ENCODE data around the gene SLA2.
"Not testable (repeated sequence)": the region's sequence is repeated elsewhere in the genome, so short reads cannot be mapped to it uniquely, and the experiment has no call there.

The SLA2 gene

DNA sequence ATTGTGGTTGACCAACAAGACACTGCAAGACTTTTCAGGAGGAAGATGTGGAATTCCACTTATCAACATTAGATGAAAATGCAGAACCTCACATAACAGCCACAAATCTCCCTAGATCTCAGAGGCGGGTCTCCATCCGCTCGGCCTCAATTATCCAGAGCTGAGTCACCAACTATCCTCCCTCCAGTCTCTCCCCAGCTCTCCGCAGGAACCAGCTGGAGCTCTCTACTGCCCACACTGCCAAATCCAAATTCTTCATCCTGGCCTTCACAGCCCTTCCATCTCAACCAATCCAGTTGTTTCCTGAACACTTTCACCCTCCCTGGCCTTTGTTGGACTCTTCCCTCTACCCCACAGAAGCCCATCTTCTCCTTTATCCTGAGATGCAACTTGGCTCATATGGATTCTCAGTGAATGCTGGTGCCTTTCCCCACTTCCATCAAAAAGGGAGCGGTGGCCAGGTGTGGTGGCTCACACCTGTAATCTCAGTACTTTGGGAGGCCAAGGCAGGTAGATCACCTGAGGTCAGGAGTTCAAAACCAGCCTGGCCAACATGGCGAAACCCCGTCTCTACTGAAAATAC lies 76.1 kb downstream of the SLA2 start:
- DNase-seq (ENCODE audit: low spot score), result no peak
- ChIA-PET POLR2A (ENCODE audit: low non-redundant PET) (interaction anchor here (0.5 kb wide), 1 partner anchor 71 kb away, joined by 9 read pairs; no protein-coding TSS in a partner anchor), CTCF (interaction anchor here (0.5 kb wide), 1 partner anchor 52 kb away, joined by 3 read pairs; no protein-coding TSS in a partner anchor)
- TF ChIP-seq, protein P1, sequence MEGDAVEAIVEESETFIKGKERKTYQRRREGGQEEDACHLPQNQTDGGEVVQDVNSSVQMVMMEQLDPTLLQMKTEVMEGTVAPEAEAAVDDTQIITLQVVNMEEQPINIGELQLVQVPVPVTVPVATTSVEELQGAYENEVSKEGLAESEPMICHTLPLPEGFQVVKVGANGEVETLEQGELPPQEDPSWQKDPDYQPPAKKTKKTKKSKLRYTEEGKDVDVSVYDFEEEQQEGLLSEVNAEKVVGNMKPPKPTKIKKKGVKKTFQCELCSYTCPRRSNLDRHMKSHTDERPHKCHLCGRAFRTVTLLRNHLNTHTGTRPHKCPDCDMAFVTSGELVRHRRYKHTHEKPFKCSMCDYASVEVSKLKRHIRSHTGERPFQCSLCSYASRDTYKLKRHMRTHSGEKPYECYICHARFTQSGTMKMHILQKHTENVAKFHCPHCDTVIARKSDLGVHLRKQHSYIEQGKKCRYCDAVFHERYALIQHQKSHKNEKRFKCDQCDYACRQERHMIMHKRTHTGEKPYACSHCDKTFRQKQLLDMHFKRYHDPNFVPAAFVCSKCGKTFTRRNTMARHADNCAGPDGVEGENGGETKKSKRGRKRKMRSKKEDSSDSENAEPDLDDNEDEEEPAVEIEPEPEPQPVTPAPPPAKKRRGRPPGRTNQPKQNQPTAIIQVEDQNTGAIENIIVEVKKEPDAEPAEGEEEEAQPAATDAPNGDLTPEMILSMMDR (conservative IDR thresholded peaks at IDR 0.05; ENCODE audit: low read depth), result no peak
- H3K27ac ChIP-seq, result no peak overlapping the region

DNA sequence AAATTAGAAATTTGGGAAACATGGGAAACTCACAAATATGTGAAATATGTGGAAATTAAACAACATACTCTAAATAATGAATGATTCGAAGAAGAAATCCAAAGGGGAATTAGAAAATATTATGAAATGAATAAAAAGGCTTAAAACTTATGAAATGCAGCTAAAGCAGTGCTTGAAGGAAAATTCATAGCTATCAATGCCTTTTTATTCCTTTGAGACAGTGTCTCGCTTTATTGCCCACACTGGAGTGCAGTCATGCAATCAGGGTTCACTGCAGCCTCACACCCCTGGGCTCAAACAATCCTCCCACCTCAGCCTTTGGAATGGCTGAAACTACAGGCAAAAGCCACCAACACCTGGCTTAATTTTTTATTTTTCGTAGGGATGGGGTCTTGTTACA lies 80.5 kb downstream of the SLA2 start:
- H3K27ac ChIP-seq, result no peak overlapping the region
- TF ChIP-seq, protein P1 (conservative IDR thresholded peaks at IDR 0.05; ENCODE audit: low read depth), result no peak
- no peak for DNase-seq (ENCODE audit: low spot score)
- ChIA-PET CTCF (interaction anchor here (0.6 to 1.0 kb wide), 6 partner anchors 8 to 524 kb away, joined by 3 to 6 read pairs (median 4); no protein-coding TSS in a partner anchor), POLR2A (ENCODE audit: low non-redundant PET) (no interaction called here)

- H3K27ac ChIP-seq; DNase-seq (ENCODE audit: low spot score); POLR2A ChIA-PET (ENCODE audit: low non-redundant PET): not testable (repeated sequence)
- CTCF ChIA-PET, result interaction anchor here (0.6 to 1.0 kb wide), 3 partner anchors 12 to 40 kb away, joined by 3 to 4 read pairs (median 4); no protein-coding TSS in a partner anchor
Observed at GRCh38 chr20:36564726-36565121, 81.3 kb downstream of the SLA2 start.

DNA sequence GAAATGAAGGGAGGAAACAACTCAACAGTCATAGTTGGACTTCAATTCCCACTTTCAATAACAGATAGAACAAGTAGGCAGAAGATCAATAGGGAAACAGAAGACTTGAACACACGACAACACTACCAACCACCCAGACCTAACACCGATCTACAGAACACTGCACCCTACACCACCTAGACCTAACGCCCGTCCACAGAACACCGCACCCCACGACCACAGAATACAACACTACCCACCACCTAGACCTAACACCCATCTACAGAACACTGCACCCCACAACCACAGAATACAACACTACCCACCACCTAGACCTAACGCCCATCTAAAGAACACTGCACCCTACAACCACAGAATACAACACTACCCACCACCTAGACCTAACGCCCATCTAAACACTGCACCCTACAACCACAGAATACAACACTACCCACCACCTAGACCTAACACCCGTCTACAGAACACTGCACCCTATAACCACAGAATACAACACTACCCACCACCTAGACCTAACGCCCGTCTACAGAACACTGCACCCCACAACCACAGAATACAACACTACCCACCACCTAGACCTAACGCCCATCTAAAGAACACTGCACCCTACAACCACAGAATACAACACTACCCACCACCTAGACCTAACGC lies 81.8 kb downstream of the SLA2 start:
- DNase-seq (ENCODE audit: low spot score); H3K27ac ChIP-seq; POLR2A ChIA-PET (ENCODE audit: low non-redundant PET); CTCF ChIA-PET: not testable (repeated sequence)

- H3K27ac ChIP-seq, result no peak overlapping the region
- DNase-seq (ENCODE audit: low spot score), result no peak
- ChIA-PET CTCF (no interaction called here), POLR2A (ENCODE audit: low non-redundant PET) (no interaction called here)
- TF ChIP-seq, protein P1 (conservative IDR thresholded peaks at IDR 0.05; ENCODE audit: low read depth), result no peak
Observed at GRCh38 chr20:36563374-36563773, 82.6 kb downstream of the SLA2 start.

GRCh38 chr20:36562724-36563123 lies 83.3 kb downstream of the SLA2 start:
- no peak overlapping the region for H3K27ac ChIP-seq
- POLR2A ChIA-PET (ENCODE audit: low non-redundant PET), result no interaction called here
- TF ChIP-seq, protein P1 (conservative IDR thresholded peaks at IDR 0.05; ENCODE audit: low read depth), result no peak
- CTCF ChIA-PET, result interaction anchor here (0.7 to 1.3 kb wide), 3 partner anchors 10 to 235 kb away, joined by 3 to 4 read pairs (median 3); partner anchors contain the start of genes MYL9 and TGIF2
- no peak for DNase-seq (ENCODE audit: low spot score)
